Measurements from ENCODE around the gene KAZN. TPM values are rescaled to one million over a fixed set of nuclear protein-coding genes. Genes with fewer than 3 reads are reported as not detected.

The KAZN gene
- total RNA-seq, 2 donors from 2014 or later, result 0.22 to 0.74 TPM

GRCh38 chr1:14857436-14858195 lies 259.1 kb downstream of the KAZN start:
- Mint-ChIP-seq H3K4me1 (no peaks in the 10 kb centered on the region), H3K27ac (no peak overlapping the region)

DNA sequence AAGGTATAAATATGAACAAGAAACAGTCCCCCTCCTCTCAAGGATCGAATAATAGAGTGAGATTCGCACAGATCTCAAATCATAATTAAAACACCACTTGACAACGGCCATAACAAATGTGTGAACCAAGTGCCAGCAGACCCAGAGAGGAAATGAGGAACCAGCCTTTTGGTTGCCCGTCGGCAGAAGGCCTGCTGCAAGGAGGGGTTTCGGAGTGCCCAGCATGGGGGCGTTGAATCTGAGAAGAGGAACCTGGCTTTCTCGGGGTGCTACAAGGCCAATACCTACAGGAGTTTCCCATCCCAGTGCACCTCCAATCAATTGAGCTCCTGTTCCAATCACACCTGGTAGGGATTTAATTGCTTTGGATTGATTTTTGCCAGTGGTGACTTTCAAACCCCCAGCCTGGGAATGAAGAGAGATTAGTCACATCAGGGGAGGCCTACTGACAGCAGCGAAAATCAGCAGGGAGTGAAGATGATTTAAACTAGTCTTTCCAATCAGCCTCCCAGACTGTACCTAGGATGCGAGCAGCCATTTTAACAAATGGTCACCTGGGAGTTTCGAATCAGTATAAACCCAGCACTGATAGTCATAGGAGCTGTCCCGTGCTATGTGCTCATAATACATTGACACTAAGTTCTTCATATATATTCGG lies 263.8 kb downstream of the KAZN start:
- no peak for ATAC-seq (replicated peaks)
- peaks cover 29% of the 10 kb centered on the region for H3K27me3 Mint-ChIP-seq
- no peak overlapping the region for H3K4me3 Mint-ChIP-seq
- no peaks in the 10 kb centered on the region for H3K4me1 Mint-ChIP-seq
- no peak overlapping the region for H3K27ac Mint-ChIP-seq
- no peaks in the 10 kb centered on the region for H3K9me3 Mint-ChIP-seq
- no peaks in the 10 kb centered on the region for H3K36me3 Mint-ChIP-seq (ENCODE audit: low read depth)

More at GRCh38 chr1:14857436-14858195, 259.1 kb downstream of the KAZN start:
- Mint-ChIP-seq H3K9me3 (no peaks in the 10 kb centered on the region), H3K36me3 (ENCODE audit: low read depth) (no peaks in the 10 kb centered on the region), H3K4me3 (no peak overlapping the region), H3K27me3 (peaks cover 28% of the 10 kb centered on the region)
- no peak for ATAC-seq (replicated peaks)

DNA sequence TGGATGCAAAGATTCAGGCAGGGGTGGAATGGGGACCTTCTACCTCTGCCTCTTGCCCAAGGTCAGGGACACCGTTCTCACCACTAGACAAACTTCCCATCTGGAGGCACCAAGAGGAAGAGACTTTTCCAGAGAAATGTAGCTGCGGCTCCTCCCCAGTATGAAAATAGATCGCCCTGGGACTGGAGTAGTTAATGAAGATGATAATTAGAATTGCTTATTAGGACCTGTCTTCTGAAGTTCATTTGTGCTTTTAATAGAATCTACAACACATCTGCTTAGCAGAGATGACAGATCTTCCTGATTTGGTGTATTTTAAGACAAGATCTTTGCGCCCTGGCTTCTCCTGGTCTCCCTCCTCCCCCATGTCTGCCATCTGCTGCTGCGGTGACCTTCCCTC lies 266.6 kb downstream of the KAZN start:
- Mint-ChIP-seq H3K4me1 (no peaks in the 10 kb centered on the region), H3K9me3 (no peaks in the 10 kb centered on the region), H3K27ac (no peak overlapping the region), H3K4me3 (no peak overlapping the region), H3K27me3 (peaks cover 23% of the 10 kb centered on the region), H3K36me3 (ENCODE audit: low read depth) (no peaks in the 10 kb centered on the region)
- ATAC-seq (replicated peaks), result no peak

DNA sequence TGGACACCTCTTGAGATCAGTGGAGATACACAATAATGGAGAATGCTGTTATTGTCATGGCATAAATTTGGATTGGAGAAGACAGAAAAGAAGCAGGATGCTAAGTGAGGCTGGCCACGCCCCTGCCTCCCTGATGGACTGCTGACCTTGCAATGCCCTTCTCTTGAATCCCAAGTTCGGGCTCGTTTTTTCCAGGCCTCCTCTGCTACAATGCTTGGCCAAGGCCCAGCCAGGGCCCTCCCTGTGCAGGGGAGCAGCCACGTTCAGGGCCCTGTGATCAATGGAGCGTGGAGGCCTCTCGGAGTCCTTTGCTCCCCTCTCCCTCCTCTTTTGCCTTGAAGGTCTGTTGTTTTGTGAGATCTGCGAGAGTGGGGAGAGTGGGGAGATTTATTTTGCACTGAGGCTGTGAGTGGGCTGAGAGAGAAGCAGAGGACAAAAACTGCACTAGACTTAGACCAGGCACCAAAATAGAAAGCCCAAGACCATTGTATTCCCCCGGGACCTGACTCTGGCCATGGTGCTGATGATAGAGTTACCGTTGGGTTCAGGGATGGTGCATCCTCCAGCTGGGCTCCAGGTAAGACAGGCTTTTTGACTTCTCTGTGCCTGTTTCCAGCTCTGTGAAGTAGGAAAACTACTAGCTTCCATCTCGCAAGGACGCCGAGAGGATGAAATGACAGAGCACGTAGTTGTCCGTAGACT lies 268.6 kb downstream of the KAZN start:
- ATAC-seq (replicated peaks), result no peak
- Mint-ChIP-seq H3K9me3 (no peaks in the 10 kb centered on the region), H3K27me3 (peaks cover 22% of the 10 kb centered on the region), H3K36me3 (ENCODE audit: low read depth) (no peaks in the 10 kb centered on the region), H3K4me3 (no peak overlapping the region), H3K4me1 (no peaks in the 10 kb centered on the region), H3K27ac (no peak overlapping the region)

- peaks cover 10% of the 10 kb centered on the region for H3K27me3 Mint-ChIP-seq
- H3K4me1 Mint-ChIP-seq, result no peaks in the 10 kb centered on the region
- no peaks in the 10 kb centered on the region for H3K36me3 Mint-ChIP-seq (ENCODE audit: low read depth)
- H3K4me3 Mint-ChIP-seq, result no peak overlapping the region
- ATAC-seq (replicated peaks), result no peak
- H3K27ac Mint-ChIP-seq, result no peak overlapping the region
- no peaks in the 10 kb centered on the region for H3K9me3 Mint-ChIP-seq
These were observed 270.7 kb downstream of the KAZN start for GRCh38 chr1:14869187-14869586.

DNA sequence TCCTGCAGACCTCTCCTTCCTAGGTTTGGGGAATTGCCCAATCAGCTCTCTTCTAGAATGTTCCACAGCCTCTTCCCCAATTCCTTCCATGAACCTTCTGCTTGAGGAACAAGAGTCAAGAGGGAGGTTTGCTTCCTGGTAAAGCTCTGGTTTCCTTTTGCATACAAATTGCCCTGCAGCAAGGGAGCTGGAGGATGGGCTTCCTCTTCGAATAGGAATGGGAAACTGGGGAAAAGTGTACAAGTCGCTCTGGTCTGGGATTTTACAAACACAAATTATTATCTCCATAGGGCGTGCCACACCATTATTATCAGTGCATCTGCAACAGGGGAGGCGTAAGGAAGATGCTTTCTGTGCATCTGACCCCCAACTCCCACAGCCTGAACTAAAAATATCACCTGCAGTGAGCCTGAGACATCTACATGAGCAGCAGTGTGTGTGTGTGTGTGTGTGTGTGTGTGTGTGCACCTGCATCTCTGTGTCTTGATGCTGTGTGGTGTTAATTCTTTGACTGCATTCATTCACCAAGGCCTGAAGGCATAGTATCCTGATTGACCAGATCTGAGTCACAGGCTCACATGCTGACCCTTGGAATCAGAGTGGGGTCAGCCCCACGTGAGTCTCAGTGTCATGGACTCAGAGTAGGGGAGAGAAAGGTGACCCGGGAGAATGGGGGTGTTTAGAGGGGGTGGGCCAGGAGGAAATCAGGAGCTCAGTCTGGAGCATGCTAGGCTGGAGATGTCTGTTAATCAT lies 272.9 kb downstream of the KAZN start:
- no peak for ATAC-seq (replicated peaks)
- H3K9me3 Mint-ChIP-seq, result no peaks in the 10 kb centered on the region
- no peak overlapping the region for H3K27ac Mint-ChIP-seq
- no peak overlapping the region for H3K4me3 Mint-ChIP-seq
- no peaks in the 10 kb centered on the region for H3K4me1 Mint-ChIP-seq
- peaks cover 10% of the 10 kb centered on the region for H3K27me3 Mint-ChIP-seq
- no peaks in the 10 kb centered on the region for H3K36me3 Mint-ChIP-seq (ENCODE audit: low read depth)

- H3K27me3 Mint-ChIP-seq, result peaks cover 10% of the 10 kb centered on the region
- H3K27ac Mint-ChIP-seq, result no peak overlapping the region
- no peaks in the 10 kb centered on the region for H3K36me3 Mint-ChIP-seq (ENCODE audit: low read depth)
- H3K9me3 Mint-ChIP-seq, result no peaks in the 10 kb centered on the region
- no peak overlapping the region for H3K4me3 Mint-ChIP-seq
- ATAC-seq (replicated peaks), result no peak
- no peaks in the 10 kb centered on the region for H3K4me1 Mint-ChIP-seq
These were observed 274.3 kb downstream of the KAZN start for GRCh38 chr1:14872762-14873161.

GRCh38 chr1:14873677-14874076 lies 275.2 kb downstream of the KAZN start:
- no peak overlapping the region for H3K4me3 Mint-ChIP-seq
- ATAC-seq (replicated peaks), result no peak
- H3K9me3 Mint-ChIP-seq, result no peaks in the 10 kb centered on the region
- peaks cover 10% of the 10 kb centered on the region for H3K27me3 Mint-ChIP-seq
- no peaks in the 10 kb centered on the region for H3K36me3 Mint-ChIP-seq (ENCODE audit: low read depth)
- no peak overlapping the region for H3K27ac Mint-ChIP-seq
- H3K4me1 Mint-ChIP-seq, result no peaks in the 10 kb centered on the region

DNA sequence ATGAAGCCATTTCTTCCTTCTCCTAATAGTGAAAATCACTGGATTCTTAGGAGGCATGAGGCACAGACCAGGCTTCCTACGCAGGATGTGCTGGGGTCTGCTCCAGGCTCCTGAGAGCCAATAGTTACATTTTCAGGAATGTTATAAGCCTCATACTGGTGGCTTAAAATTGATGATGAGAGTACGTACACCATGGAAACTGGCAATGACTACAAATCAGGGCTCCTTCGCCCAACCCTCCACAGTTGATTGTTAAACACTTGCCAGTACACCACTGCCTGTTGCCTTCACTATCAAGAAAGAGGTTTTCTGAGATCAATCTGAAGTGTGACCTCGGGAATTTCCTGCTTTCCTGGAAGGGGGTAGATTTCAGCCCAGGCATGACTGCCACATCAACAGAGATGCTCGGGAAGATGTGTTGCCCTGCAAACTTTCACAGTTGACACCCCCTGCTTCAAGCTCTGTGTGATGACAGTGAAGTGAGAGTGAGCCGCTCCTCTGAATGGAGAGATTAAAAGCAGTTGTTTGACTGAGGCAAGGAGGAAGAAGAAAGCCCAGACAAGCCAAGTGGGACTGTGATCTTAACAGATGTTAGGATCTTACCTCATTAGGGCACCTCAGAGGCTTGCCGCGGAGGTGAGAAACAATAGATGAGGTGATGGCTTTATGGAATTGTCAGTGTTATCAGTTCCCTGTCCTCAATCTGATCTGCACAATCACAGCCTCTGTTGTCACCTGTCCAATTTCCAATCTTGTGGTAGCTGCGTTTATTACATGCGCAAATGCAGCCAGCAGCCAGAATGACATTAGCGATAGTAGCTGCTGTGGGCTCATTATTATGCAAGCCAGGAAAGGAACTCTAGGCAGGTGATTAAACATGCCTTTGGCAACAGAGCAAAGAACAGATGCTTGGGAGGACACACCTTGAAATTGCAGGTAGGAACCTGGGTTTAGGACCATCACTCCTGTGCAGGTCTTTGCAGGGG lies 277.3 kb downstream of the KAZN start:
- ATAC-seq (replicated peaks), result no peak
- no peaks in the 10 kb centered on the region for H3K9me3 Mint-ChIP-seq

GRCh38 chr1:14876747-14877146 lies 278.3 kb downstream of the KAZN start:
- peaks cover 3% of the 10 kb centered on the region for H3K27me3 Mint-ChIP-seq

More for the DNA sequence above, 277.3 kb downstream of the KAZN start:
- Mint-ChIP-seq H3K4me1 (no peaks in the 10 kb centered on the region), H3K36me3 (ENCODE audit: low read depth) (no peaks in the 10 kb centered on the region), H3K4me3 (no peak overlapping the region), H3K27me3 (peaks cover 10% of the 10 kb centered on the region), H3K27ac (no peak overlapping the region)

DNA sequence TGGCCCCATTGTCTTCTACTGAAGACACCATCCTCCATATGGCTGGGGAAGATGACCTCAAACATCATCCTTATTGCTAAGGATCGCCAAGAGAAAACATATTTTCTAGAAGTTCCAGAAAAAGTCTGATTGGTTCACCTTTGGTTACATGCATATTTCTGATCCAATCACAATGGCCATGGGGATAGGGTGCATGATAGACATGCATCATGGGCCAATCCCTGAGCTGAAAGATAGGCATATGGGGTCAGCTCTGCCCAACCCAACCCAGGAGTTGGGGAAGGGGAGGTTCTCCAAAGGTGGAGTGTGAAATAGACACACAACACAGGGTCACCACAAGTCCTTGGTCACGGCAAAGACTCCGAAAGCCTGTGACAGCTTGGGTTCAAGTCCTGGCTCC lies 278.7 kb downstream of the KAZN start:
- H3K27ac Mint-ChIP-seq, result no peak overlapping the region
- no peaks in the 10 kb centered on the region for H3K9me3 Mint-ChIP-seq
- no peak overlapping the region for H3K4me3 Mint-ChIP-seq
- no peaks in the 10 kb centered on the region for H3K36me3 Mint-ChIP-seq (ENCODE audit: low read depth)
- peaks cover 5% of the 10 kb centered on the region for H3K27me3 Mint-ChIP-seq
- H3K4me1 Mint-ChIP-seq, result no peaks in the 10 kb centered on the region
- ATAC-seq (replicated peaks), result no peak

More at GRCh38 chr1:14876747-14877146, 278.3 kb downstream of the KAZN start:
- ATAC-seq (replicated peaks), result no peak
- Mint-ChIP-seq H3K4me1 (no peaks in the 10 kb centered on the region), H3K9me3 (no peaks in the 10 kb centered on the region), H3K4me3 (no peak overlapping the region), H3K27ac (no peak overlapping the region), H3K36me3 (ENCODE audit: low read depth) (no peaks in the 10 kb centered on the region)

DNA sequence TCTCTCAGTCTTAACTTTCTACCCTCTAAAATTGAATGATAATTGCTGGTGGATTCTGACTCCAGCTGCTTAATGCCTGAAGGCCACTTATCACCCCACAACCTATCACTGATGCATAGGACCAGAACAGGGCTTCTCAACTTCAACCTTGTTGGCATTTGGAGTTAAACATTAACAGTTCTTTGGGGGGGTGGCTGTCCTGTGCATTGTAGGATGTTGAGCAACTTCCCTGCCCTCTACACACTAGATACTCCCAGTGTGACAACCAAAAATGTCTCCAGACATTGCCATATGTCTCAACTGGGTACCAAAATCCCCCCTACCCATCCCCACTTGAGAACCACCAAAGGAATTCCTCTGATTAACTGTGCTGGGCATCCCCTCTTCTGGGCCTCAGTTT lies 279.6 kb downstream of the KAZN start:
- Mint-ChIP-seq H3K9me3 (no peaks in the 10 kb centered on the region), H3K4me3 (no peak overlapping the region), H3K36me3 (ENCODE audit: low read depth) (no peaks in the 10 kb centered on the region), H3K27ac (no peak overlapping the region), H3K4me1 (no peaks in the 10 kb centered on the region), H3K27me3 (peaks cover 8% of the 10 kb centered on the region)
- no peak for ATAC-seq (replicated peaks)

GRCh38 chr1:14878951-14879350 lies 280.5 kb downstream of the KAZN start:
- no peaks in the 10 kb centered on the region for H3K9me3 Mint-ChIP-seq
- H3K27ac Mint-ChIP-seq, result no peak overlapping the region
- H3K36me3 Mint-ChIP-seq (ENCODE audit: low read depth), result no peaks in the 10 kb centered on the region
- no peak overlapping the region for H3K4me3 Mint-ChIP-seq
- H3K27me3 Mint-ChIP-seq, result peaks cover 13% of the 10 kb centered on the region
- no peaks in the 10 kb centered on the region for H3K4me1 Mint-ChIP-seq
- no peak for ATAC-seq (replicated peaks)
